ENCODE measurements around the gene PSMC1.

DNA sequence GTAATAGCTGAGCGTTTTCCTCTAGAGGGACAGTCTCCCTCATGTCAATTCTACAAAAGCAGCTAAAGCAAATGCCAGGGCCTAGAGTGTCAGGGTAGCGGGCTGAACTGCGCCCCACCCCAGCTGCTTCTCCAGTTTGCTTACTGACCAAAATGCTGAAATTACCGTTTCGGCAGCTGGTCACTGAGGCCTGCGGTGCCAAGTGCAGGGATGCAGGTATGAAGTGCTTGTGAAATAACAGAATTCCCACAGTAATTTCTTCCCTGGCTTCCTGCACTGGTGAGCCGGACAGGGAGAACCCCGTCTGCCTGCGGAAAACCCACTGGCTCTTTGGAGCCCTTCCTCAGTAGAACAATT lies 19.1 kb downstream of the PSMC1 start:
- no peak for TF ChIP-seq EZH2 (IDR thresholded peaks at IDR 0.05; ENCODE audit: borderline replicate concordance, control insufficient read depth, low read depth, low read length)
- no peak for TF ChIP-seq MAX (IDR thresholded peaks at IDR 0.05; ENCODE audit: low read depth, low read length)
- no peak for TF ChIP-seq GATAD2B (conservative IDR thresholded peaks at IDR 0.05; ENCODE audit: low read depth)
- no peak for TF ChIP-seq CTCF (IDR thresholded peaks at IDR 0.05 in 2 of 3, conservative IDR thresholded peaks at IDR 0.05 in 1 of 3; ENCODE audit: control insufficient read depth in 2 of 3, extremely low read depth in 1 of 3, insufficient read depth in 1 of 3, low read depth in 3 of 3, low read length in 3 of 3)
- TF ChIP-seq STAT3 (IDR thresholded peaks at IDR 0.05; ENCODE audit: low read depth, low read length), result no peak
- TF ChIP-seq RFX5 (IDR thresholded peaks at IDR 0.05; ENCODE audit: low read depth, low read length), result no peak
- TF ChIP-seq KDM1A (IDR thresholded peaks at IDR 0.05; ENCODE audit: borderline replicate concordance), result no peak
- no peak for TF ChIP-seq REST (IDR thresholded peaks at IDR 0.05; ENCODE audit: low read depth, low read length)
- no peak for TF ChIP-seq STAT1 (conservative IDR thresholded peaks at IDR 0.05)
- TF ChIP-seq POLR2A (IDR thresholded peaks at IDR 0.05; ENCODE audit: low read depth, low read length), result no peak
- TF ChIP-seq SUZ12 (IDR thresholded peaks at IDR 0.05; ENCODE audit: unreplicated experiment), result no peak
- TF ChIP-seq ATF3 (IDR thresholded peaks at IDR 0.05; ENCODE audit: borderline replicate concordance, extremely low read depth, low read depth, low read length), result no peak
